Liver (tissue), 3 donors: Measurements from ENCODE around the gene HCRTR1.

Experiments
- CTCF ChIP-seq: fragments of 150-350 bp; IDR thresholded peaks from 2 replicates; pipeline ENCODE4 v1.5.1; 2017; ENCODE audit warnings: improper control_type of control experiment, low read depth, low read length; ENCODE audit not compliant: missing input control
- EGR1 ChIP-seq, 2 donors: IDR thresholded peaks; 2 replicates each; pipeline ENCODE4 v1.6.1; 2016 to 2018; ENCODE audit warnings: antibody characterized with exemption in 2 of 2, low read depth in 2 of 2
- FOXA1 ChIP-seq: IDR thresholded peaks from 2 replicates; pipeline ENCODE4 v1.6.1; 2016; ENCODE audit warnings: antibody characterized with exemption
- GABPA ChIP-seq, 2 donors: IDR thresholded peaks in 1 of 2; conservative IDR thresholded peaks in 1 of 2; 2 replicates each; pipeline ENCODE4 v1.6.1; 2016; ENCODE audit warnings: antibody characterized with exemption in 2 of 2, mild to moderate bottlenecking in 1 of 2, moderate library complexity in 1 of 2
- HNF4A ChIP-seq, 2 donors: conservative IDR thresholded peaks; 2 replicates each; pipeline ENCODE4 v1.6.1; 2016; ENCODE audit warnings: antibody characterized with exemption in 2 of 2, mild to moderate bottlenecking in 2 of 2
- JUND ChIP-seq, 2 donors: IDR thresholded peaks; 2 replicates each; pipeline ENCODE4 v1.6.1; 2016; ENCODE audit warnings: antibody characterized with exemption in 2 of 2
- MAX ChIP-seq: IDR thresholded peaks from 2 replicates; pipeline ENCODE4 v1.6.1; 2016; ENCODE audit warnings: antibody characterized with exemption
- NR2F2 ChIP-seq: IDR thresholded peaks from 2 replicates; pipeline ENCODE4 v1.6.1; 2016; ENCODE audit warnings: antibody characterized with exemption
- RAD21 ChIP-seq, 2 donors: IDR thresholded peaks; 2 replicates each; pipeline ENCODE4 v1.6.1; 2016; ENCODE audit warnings: antibody characterized with exemption in 2 of 2, mild to moderate bottlenecking in 2 of 2
- REST ChIP-seq: IDR thresholded peaks from 2 replicates; pipeline ENCODE4 v1.6.1; 2016; ENCODE audit warnings: antibody characterized with exemption, mild to moderate bottlenecking
- RXRA ChIP-seq, 2 donors: IDR thresholded peaks; 2 replicates each; pipeline ENCODE4 v1.6.1; 2017 to 2018; ENCODE audit warnings: antibody characterized with exemption in 2 of 2, mild to moderate bottlenecking in 1 of 2
- SP1 ChIP-seq: IDR thresholded peaks from 2 replicates; pipeline ENCODE4 v1.6.1; 2018; ENCODE audit warnings: antibody characterized with exemption, mild to moderate bottlenecking
- TAF1 ChIP-seq: conservative IDR thresholded peaks from 2 replicates; pipeline ENCODE4 v1.6.1; 2016; ENCODE audit warnings: antibody characterized with exemption, mild to moderate bottlenecking
- YY1 ChIP-seq: IDR thresholded peaks from 2 replicates; pipeline ENCODE4 v1.6.1; 2016; ENCODE audit warnings: antibody characterized with exemption, mild to moderate bottlenecking
- donor health status: healthy.
- donor health status: healthy.

GRCh38 chr1:31642897-31643296 is 25.4 kb downstream of the HCRTR1 start:
- TF ChIP-seq JUND (IDR thresholded peaks at IDR 0.05) = no peak
- TF ChIP-seq CTCF = no peak
- TF ChIP-seq REST = no peak
- TF ChIP-seq FOXA1 = no peak
- no peak for TF ChIP-seq NR2F2
- no peak for TF ChIP-seq TAF1
- TF ChIP-seq RAD21 (IDR thresholded peaks at IDR 0.05) = no peak
- TF ChIP-seq GABPA (IDR thresholded peaks at IDR 0.05 in 1 of 2, conservative IDR thresholded peaks at IDR 0.05 in 1 of 2) = no peak
- no peak for TF ChIP-seq SP1
- no peak for TF ChIP-seq YY1
- TF ChIP-seq HNF4A (conservative IDR thresholded peaks at IDR 0.05) = no peak
- no peak for TF ChIP-seq MAX
- no peak for TF ChIP-seq RXRA (IDR thresholded peaks at IDR 0.05)
- no peak for TF ChIP-seq EGR1 (IDR thresholded peaks at IDR 0.05; ENCODE audit: low read depth in 2 of 2)
